Psoas muscle (tissue), 8 donors: ENCODE results near the gene TLR8. TPM values are rescaled to one million over a fixed set of nuclear protein-coding genes. Genes with fewer than 3 reads are reported as not detected.

Experiments used
- ATAC-seq, 4 donors: fragments of 200-7000 bp; cut with Tn5 transposase; one replicate each; pipeline ENCODE4 v1.9.1; 2020; ENCODE audit warnings: moderate library complexity in 3 of 4, mild to moderate bottlenecking in 2 of 4
- DNase-seq, 2 donors: peaks; one replicate each; pipeline ENCODE4 v3.0.0-alpha.2; 2020
- H3K27ac ChIP-seq: fragments of 200-600 bp; one replicate; pipeline ENCODE4 v1.8.0; 2022
- H3K27me3 ChIP-seq, 3 donors: fragments of 200-600 bp in 1 of 3; one replicate each; pipeline versions ENCODE4 v1.6.1 to v1.8.0; 2013 to 2022; ENCODE audit warnings: low read length in 2 of 3, mild to moderate bottlenecking in 2 of 3, moderate library complexity in 1 of 3; ENCODE audit not compliant: insufficient read depth in 3 of 3
- H3K36me3 ChIP-seq, 2 donors: fragments of 200-600 bp in 1 of 2; one replicate each; pipeline versions ENCODE4 v1.6.1 to v1.8.0; 2013 to 2022; ENCODE audit warnings: low read depth in 1 of 2, mild to moderate bottlenecking in 1 of 2, moderate library complexity in 1 of 2; ENCODE audit not compliant: insufficient read depth in 1 of 2
- H3K4me1 ChIP-seq: fragments of 200-600 bp; one replicate; pipeline ENCODE4 v1.8.0; 2022
- H3K4me3 ChIP-seq: fragments of 200-600 bp; one replicate; pipeline ENCODE4 v1.8.0; 2022; ENCODE audit warnings: mild to moderate bottlenecking
- H3K9me3 ChIP-seq: fragments of 200-600 bp; one replicate; pipeline ENCODE4 v1.8.0; 2022
- CTCF ChIP-seq: fragments of 200-600 bp; IDR thresholded peaks from one replicate; pipeline ENCODE4 v1.8.0; 2022; ENCODE audit warnings: antibody characterized with exemption
- WGBS, 3 donors: extraction: QIAGEN DNeasy Blood & Tissue Kit; methylation state at CpG; one replicate each; pipeline versions ENCODE4 v1.1.6 to v1.1.7; 2013; 5-methylcytosine and 5-hydroxymethylcytosine counted together
- intact Hi-C, 2 donors: fragments of 100-400 bp; cut with DNase I; formaldehyde crosslinking; loops; one replicate each; pipeline versions ENCODE4 v1.11.0 to v1.14.2; 2022
- polyA plus RNA-seq, 3 donors: library from polyadenylated mRNA; stranded (reverse); fragments of 200-250 nt; gene quantifications; one replicate each; pipeline ENCODE4 v1.2.3, GENCODE V29; 2013
- total RNA-seq, 4 donors: library from RNA; stranded (reverse); fragmentation: NEBNext Ultra II Directional in 2 of 4; extraction: Animal tissue kit (Norgen Biotek cat#: 25700) in 2 of 4; gene quantifications; one replicate each; pipeline versions ENCODE4 v1.2.1 to v1.2.4, GENCODE V29; 2021 to 2023
- donor health status: healthy with polysubstance abuse.
- donor health status: DM: no; HTN: no; CAD: no; lungs with moderate emphysema.
- donor health status: Bipolar disorder and iron deficiency.
- donor health status: healthy.
- donor health status: DM: yes; HTN: yes; CAD: no.
- donor health status: DM: no; HTN: no; CAD: no.
- donor health status: DM: no; HTN: no; CAD: no.
- donor health status: DM: yes; HTN: yes; CAD: no.

The TLR8 gene
- total and polyA plus RNA-seq, 7 donors = 0.06 to 0.57 (median 0.36) TPM

DNA sequence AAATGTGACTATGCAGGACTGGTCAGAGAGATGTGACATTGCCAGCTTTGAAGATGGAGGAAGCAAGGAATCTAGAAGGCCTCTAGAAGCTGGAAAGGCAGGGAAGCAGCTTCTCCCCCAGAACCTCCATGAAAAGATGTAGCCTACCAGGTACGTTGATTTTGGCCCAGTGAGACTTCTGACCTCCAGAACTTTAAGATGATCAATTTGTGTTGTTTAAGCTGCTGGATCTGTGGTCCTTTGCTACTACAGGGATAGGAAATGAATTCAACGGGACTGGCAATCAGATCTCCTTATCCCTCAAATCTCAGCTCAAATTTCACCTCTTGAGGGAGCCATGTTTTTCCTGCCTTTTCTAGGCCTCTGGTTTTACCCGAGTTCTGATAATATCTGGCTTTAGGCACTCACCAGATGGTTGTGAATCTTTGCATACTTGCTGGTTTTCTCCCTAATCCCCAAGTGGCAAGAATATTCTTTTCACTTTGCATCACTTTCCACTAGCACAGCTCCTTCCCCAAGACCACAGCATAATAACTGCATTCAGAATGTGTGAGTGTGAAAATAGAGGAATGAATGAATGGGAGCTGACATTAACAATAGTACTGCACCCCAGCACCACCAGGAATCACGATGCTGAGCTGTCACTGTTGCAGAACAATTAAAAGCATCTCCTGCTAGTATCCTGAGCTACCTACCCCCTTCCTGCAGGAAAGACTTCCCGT lies 42.9 kb downstream of the TLR8 start:
- WGBS, 3 donors = 37 to 54% (median 46%) methylated on average over 5 of the region's 5 CpGs
- no peak for TF ChIP-seq CTCF
- no peaks in the 10 kb centered on the region for H3K27me3 ChIP-seq
- peaks cover 5% of the 10 kb centered on the region for H3K4me1 ChIP-seq
- intact Hi-C loops = loop anchor here in 1 of 2 donors (5.0 kb wide), 1 partner anchor 538 kb away; no protein-coding TSS in a partner anchor
- peak overlapping the region; percentile 63 for H3K27ac ChIP-seq
- no peak for DNase-seq
- no peaks in the 10 kb centered on the region for H3K36me3 ChIP-seq
- no peak for ATAC-seq
- H3K9me3 ChIP-seq = no peaks in the 10 kb centered on the region
- peak overlapping the region; percentile 22 for H3K4me3 ChIP-seq

DNA sequence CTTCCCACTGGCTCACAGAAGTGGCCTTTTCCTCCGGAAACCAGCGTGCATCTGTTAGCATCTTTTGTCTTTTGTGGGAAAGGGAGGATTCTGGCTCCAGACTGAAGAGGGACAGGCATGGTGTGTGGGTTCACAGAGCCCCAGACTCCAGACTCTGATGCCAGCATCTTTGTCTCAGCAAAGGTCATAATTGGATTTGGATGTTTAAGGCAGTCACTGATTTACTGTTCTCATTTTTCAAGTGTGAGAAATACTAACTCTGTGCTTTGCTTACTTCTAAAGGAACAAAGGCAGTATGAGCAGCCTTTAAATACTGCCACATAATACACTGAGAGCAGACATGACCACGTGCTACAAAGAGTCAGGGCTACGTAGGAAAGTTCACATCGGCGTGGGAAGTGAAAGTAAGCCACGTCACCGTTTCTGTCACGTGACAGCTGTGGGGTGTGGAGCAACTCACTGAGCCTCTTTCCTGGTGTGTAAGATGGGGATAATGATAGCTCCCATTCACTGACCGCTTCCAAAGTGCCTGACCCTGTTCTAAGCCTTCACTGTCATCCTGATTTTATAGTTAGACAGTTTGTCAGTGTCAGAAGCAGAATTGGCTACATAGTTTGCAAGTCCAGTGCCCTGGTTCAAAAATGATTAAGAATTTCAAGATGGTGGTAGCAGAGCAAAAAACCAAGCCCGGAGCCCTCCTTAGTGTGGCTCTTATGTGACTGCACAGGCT lies 43.7 kb downstream of the TLR8 start:
- H3K27ac ChIP-seq = peak overlapping the region; percentile 63
- intact Hi-C loops = loop anchor here in 1 of 2 donors (5.0 kb wide), 1 partner anchor 537 kb away; no protein-coding TSS in a partner anchor
- no peak for TF ChIP-seq CTCF

DNA sequence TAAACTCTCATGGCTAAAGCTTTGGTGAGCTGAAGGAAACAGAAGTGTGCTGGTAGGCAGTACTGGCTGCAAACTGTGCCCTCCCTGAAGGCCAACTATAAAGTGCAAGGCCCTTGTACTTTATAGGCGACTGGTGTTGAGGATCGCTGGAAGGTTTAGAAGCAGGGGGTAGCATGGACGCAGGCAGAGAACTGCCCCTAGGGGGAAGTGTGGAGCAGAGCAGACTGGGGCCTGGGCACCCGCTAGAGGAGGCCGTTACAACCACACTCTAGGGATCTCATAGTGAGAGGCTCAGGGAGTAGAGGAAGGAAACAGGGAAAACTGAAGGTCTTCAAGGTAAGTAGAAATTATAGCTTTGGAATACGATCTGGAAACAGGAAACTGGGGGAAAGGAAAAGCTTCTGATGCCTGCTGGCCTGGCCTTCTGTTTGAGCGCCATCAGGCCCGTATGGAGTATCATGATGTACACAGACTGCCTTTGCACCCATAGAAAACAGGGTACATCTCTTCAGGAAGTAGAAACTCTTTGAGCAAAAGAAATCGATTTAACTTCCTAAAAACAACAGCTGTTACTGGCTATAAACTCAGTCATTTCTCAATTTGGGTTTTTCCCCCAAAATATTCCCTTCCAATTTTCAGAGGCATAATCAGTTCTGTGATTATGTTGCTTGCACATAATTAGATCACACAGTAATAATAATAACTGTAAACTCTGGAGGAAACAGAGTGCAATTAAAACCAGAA lies 44.6 kb downstream of the TLR8 start:
- Histone ChIP-seq H3K27me3 (no peaks in the 10 kb centered on the region), H3K27ac (peak overlapping the region; percentile 50), H3K4me3 (no peak overlapping the region), H3K36me3 (no peaks in the 10 kb centered on the region), H3K9me3 (no peaks in the 10 kb centered on the region), H3K4me1 (peaks cover 5% of the 10 kb centered on the region)
- peak in 1 of 2 donors; percentile 61 for DNase-seq
- TF ChIP-seq CTCF = no peak
- peak in 3 of 4 donors; percentile 41 to 53 (median 52) for ATAC-seq
- intact Hi-C loops = no loop called here
- WGBS, 3 donors = 54 to 65% (median 60%) methylated on average over 9 of the region's 9 CpGs

More for the DNA sequence above, 43.7 kb downstream of the TLR8 start:
- Histone ChIP-seq H3K9me3 (no peaks in the 10 kb centered on the region), H3K36me3 (no peaks in the 10 kb centered on the region), H3K4me3 (peak overlapping the region; percentile 22), H3K27me3 (no peaks in the 10 kb centered on the region), H3K4me1 (peaks cover 5% of the 10 kb centered on the region)
- peak; percentile 57 to 85 (median 82) for ATAC-seq
- DNase-seq = peak; percentile 69 to 82
- 14 to 38% (median 24%) methylated on average over 10 to 11 of the region's 11 CpGs for WGBS, 3 donors

DNA sequence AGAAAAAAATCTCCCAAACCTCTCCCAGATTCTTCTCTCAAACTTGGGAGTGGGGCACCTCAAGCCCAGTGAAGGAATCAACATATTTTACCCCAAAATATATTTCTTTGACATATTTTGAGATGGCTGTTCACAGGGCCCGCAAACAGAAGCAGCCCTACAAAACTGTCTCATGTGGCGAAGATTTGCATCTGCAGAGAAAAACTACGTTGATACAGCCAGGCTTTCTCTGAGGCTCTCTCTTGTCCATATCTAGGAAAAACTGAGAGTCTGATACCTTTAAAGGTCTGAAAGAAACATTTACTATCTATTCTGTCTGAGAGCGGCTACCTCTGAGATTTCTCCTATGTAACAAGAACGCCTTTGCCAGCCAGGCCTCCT lies 45.2 kb downstream of the TLR8 start:
- Histone ChIP-seq H3K36me3 (no peaks in the 10 kb centered on the region), H3K4me3 (no peak overlapping the region), H3K9me3 (no peaks in the 10 kb centered on the region), H3K4me1 (peaks cover 5% of the 10 kb centered on the region), H3K27ac (no peak overlapping the region), H3K27me3 (no peaks in the 10 kb centered on the region)
- ATAC-seq (no peak), DNase-seq (no peak)
- 88 to 94% (median 92%) methylated on average over 5 of the region's 5 CpGs for WGBS, 3 donors
- no peak for TF ChIP-seq CTCF
- intact Hi-C loops = no loop called here
